H1 (cell line): ENCODE data around the gene SPANXA1. TPM values are rescaled to one million over a fixed set of nuclear protein-coding genes. Genes with fewer than 3 reads are reported as not detected.
"Not testable (repeated sequence)": the region's sequence is repeated elsewhere in the genome, so short reads cannot be mapped to it uniquely, and the experiment has no call there.

Experiments
- CTCF ChIA-PET: fragments of 300-600 bp; sonication (Branson Sonifier 250); formaldehyde crosslinking; loops from one replicate; lab custom pipeline; 2021; ENCODE audit not compliant: partially characterized antibody; lab: Charles Lee
- POLR2A ChIA-PET: fragments of 300-600 bp; sonication (Branson Sonifier 250); formaldehyde crosslinking; loops from one replicate; lab custom pipeline; 2021; ENCODE audit warnings: inconsistent platforms; ENCODE audit not compliant: partially characterized antibody; lab: Charles Lee
- DNase-seq, 2 experiments: peaks; one replicate each; pipeline versions ENCODE4 v3.0.0 to v3.0.0-alpha.2; 2010 to 2022; ENCODE audit warnings: low spot score in 2 of 2, low read depth in 1 of 2, mixed read lengths in 1 of 2
- FAIRE-seq: peaks from 2 replicates; lab custom pipeline; 2011; peaks lifted over from hg19 to GRCh38; lab: Jason Lieb, UNC
- H2AFZ ChIP-seq: 2 replicates; pipeline ENCODE4 v1.8.1; 2012; ENCODE audit warnings: low read length, inconsistent platforms
- H2AK5ac ChIP-seq: 2 replicates; pipeline ENCODE4 v1.6.1; 2013; ENCODE audit warnings: low read depth, low read length
- H2BK120ac ChIP-seq: replicated peaks from 2 replicates; pipeline ENCODE3; 2013; ENCODE audit warnings: low read depth, low read length, inconsistent platforms
- H2BK12ac ChIP-seq: 2 replicates; pipeline ENCODE4 v1.6.1; 2013; ENCODE audit warnings: low read depth, low read length
- H2BK15ac ChIP-seq: 2 replicates; pipeline ENCODE4 v1.6.1; 2013; ENCODE audit warnings: low read length
- H2BK20ac ChIP-seq: 2 replicates; pipeline ENCODE4 v1.6.1; 2013; ENCODE audit warnings: low read length
- H2BK5ac ChIP-seq: 2 replicates; pipeline ENCODE4 v1.6.1; 2013; ENCODE audit warnings: low read depth, low read length
- H3K14ac ChIP-seq: 2 replicates; pipeline ENCODE4 v1.6.1; 2013; ENCODE audit warnings: inconsistent platforms; ENCODE audit not compliant: insufficient read length
- H3K18ac ChIP-seq: 2 replicates; pipeline ENCODE4 v1.6.1; 2013; ENCODE audit warnings: low read length; ENCODE audit errors: extremely low read depth
- H3K23ac ChIP-seq: 2 replicates; pipeline ENCODE4 v1.6.1; 2013; ENCODE audit warnings: inconsistent platforms; ENCODE audit not compliant: insufficient read length
- H3K23me2 ChIP-seq: 2 replicates; pipeline ENCODE4 v1.6.1; 2013; ENCODE audit warnings: low read depth, low read length
- H3K27ac ChIP-seq: 2 replicates; pipeline ENCODE4 v1.6.1; 2011; ENCODE audit warnings: low read depth, low read length, inconsistent platforms
- H3K27me3 ChIP-seq, 4 experiments: replicated peaks in 1 of 4; 1 replicate in 1 of 4; 2 replicates in 3 of 4; pipeline versions ENCODE4 v1.6.1 to v1.8.1; 2011 to 2013; ENCODE audit warnings: low read length in 3 of 4, mild to moderate bottlenecking in 3 of 4, inconsistent platforms in 2 of 4, mixed read lengths in 2 of 4, moderate library complexity in 1 of 4; ENCODE audit not compliant: control insufficient read depth in 3 of 4, insufficient read depth in 3 of 4; ENCODE audit errors: extremely low read depth in 1 of 4
- H3K36me3 ChIP-seq, 4 experiments: 2 replicates each; pipeline versions ENCODE4 v1.6.1 to v1.8.1; 2011 to 2013; ENCODE audit warnings: mild to moderate bottlenecking in 4 of 4, low read length in 3 of 4, moderate library complexity in 2 of 4, control low read depth in 1 of 4, inconsistent platforms in 1 of 4; ENCODE audit not compliant: insufficient read depth in 4 of 4, control insufficient read depth in 2 of 4
- H3K4ac ChIP-seq: replicated peaks from 2 replicates; pipeline ENCODE3; 2013; ENCODE audit warnings: low read length, low read depth, mixed read lengths, inconsistent platforms; ENCODE audit not compliant: insufficient read length
- H3K4me1 ChIP-seq, 4 experiments: replicated peaks in 1 of 4; 1 replicate in 1 of 4; 2 replicates in 3 of 4; pipeline versions ENCODE4 v1.6.1 to v1.8.1; 2011 to 2013; ENCODE audit warnings: low read length in 3 of 4, inconsistent platforms in 2 of 4, mixed read lengths in 1 of 4; ENCODE audit not compliant: insufficient read depth in 4 of 4, control insufficient read depth in 3 of 4
- H3K4me2 ChIP-seq, 2 experiments: 2 replicates each; pipeline versions ENCODE4 v1.6.1 to v1.8.1; 2011 to 2013; ENCODE audit warnings: low read depth in 2 of 2, low read length in 2 of 2, control low read depth in 1 of 2, inconsistent platforms in 1 of 2, mild to moderate bottlenecking in 1 of 2; ENCODE audit not compliant: insufficient read depth in 1 of 2
- H3K4me3 ChIP-seq, 4 experiments: fragments of 200-600, 300-600 bp in 1 of 4; sonication (generic), shearing (Covaris generic), sonication (Bioruptor Twin) in 1 of 4; 2 replicates each; pipeline versions ENCODE4 v1.5.1 to v1.8.1; 2011 to 2016; ENCODE audit warnings: low read length in 4 of 4, low read depth in 3 of 4, control low read depth in 2 of 4, inconsistent platforms in 2 of 4, mild to moderate bottlenecking in 2 of 4, mixed read lengths in 1 of 4, moderate library complexity in 1 of 4; ENCODE audit not compliant: insufficient read depth in 2 of 4; ENCODE audit errors: extremely low read depth in 1 of 4
- H3K56ac ChIP-seq: replicated peaks from 2 replicates; pipeline ENCODE3; 2013; ENCODE audit warnings: low read depth, mild to moderate bottlenecking, mixed read lengths, low read length, inconsistent platforms; ENCODE audit not compliant: insufficient read length
- H3K79me1 ChIP-seq: 2 replicates; pipeline ENCODE4 v1.6.1; 2013; ENCODE audit warnings: low read depth, low read length, control low read depth
- H3K79me2 ChIP-seq, 2 experiments: 2 replicates each; pipeline versions ENCODE4 v1.6.1 to v1.8.1; 2012 to 2013; ENCODE audit warnings: low read length in 2 of 2, mild to moderate bottlenecking in 2 of 2, inconsistent platforms in 1 of 2; ENCODE audit not compliant: insufficient read depth in 2 of 2, control insufficient read depth in 1 of 2
- H3K9ac ChIP-seq, 4 experiments: replicated peaks in 1 of 4; 1 replicate in 1 of 4; 2 replicates in 3 of 4; pipeline versions ENCODE4 v1.6.1 to v1.8.1; 2011 to 2013; ENCODE audit warnings: low read depth in 3 of 4, low read length in 3 of 4, control low read depth in 2 of 4, mild to moderate bottlenecking in 2 of 4, moderate library complexity in 2 of 4, inconsistent platforms in 1 of 4; ENCODE audit errors: extremely low read depth in 1 of 4
- H3K9me3 ChIP-seq, 2 experiments: 2 replicates each; pipeline versions ENCODE4 v1.6.1 to v1.8.1; 2012 to 2013; ENCODE audit warnings: mild to moderate bottlenecking in 2 of 2, moderate library complexity in 2 of 2, control low read depth in 1 of 2, inconsistent platforms in 1 of 2, low read depth in 1 of 2, low read length in 1 of 2, mixed read lengths in 1 of 2; ENCODE audit not compliant: insufficient read depth in 2 of 2
- H4K20me1 ChIP-seq, 2 experiments: replicated peaks in 1 of 2; 2 replicates each; pipeline versions ENCODE3 to v1.8.1; 2011 to 2013; ENCODE audit warnings: inconsistent platforms in 2 of 2, low read length in 2 of 2, mild to moderate bottlenecking in 1 of 2; ENCODE audit not compliant: insufficient read depth in 2 of 2, control insufficient read depth in 1 of 2
- H4K5ac ChIP-seq: 2 replicates; pipeline ENCODE4 v1.6.1; 2013; ENCODE audit warnings: low read length, low read depth, mixed read lengths, inconsistent platforms; ENCODE audit not compliant: insufficient read length
- H4K8ac ChIP-seq: 2 replicates; pipeline ENCODE4 v1.8.0; 2013; ENCODE audit warnings: mild to moderate bottlenecking, moderate library complexity, low read length, inconsistent platforms; ENCODE audit not compliant: insufficient read depth; ENCODE audit errors: extremely low read depth
- H4K91ac ChIP-seq: replicated peaks from 2 replicates; pipeline ENCODE3; 2013; ENCODE audit warnings: low read length, mixed read lengths, inconsistent platforms; ENCODE audit not compliant: insufficient read length
- WGBS, 2 experiments: shearing (Covaris generic) in 1 of 2; methylation state at CpG; one replicate each; pipeline versions ENCODE4 v1.1.6 to v1.1.7; 2013 to 2015; ENCODE audit warnings: low lambda C conversion rate in 2 of 2, mixed read lengths in 2 of 2, inconsistent platforms in 1 of 2, low coverage in 1 of 2, missing lambda C conversion rate in 1 of 2; ENCODE audit not compliant: insufficient replicate concordance in 2 of 2, insufficient coverage in 1 of 2, insufficient read length in 1 of 2; ENCODE audit errors: extremely low coverage in 1 of 2, missing lambda C conversion rate in 1 of 2; 5-methylcytosine and 5-hydroxymethylcytosine counted together
- long read RNA-seq, 2 experiments: library from RNA in 1 of 2; library from capped mRNA in 1 of 2; stranded (forward); transcript quantifications; one replicate each; pipeline ENCODE4 v2.0.0, GENCODE V29; 2021; ENCODE audit warnings: inconsistent platforms in 1 of 2
- polyA minus RNA-seq, 3 experiments: library from RNA; depleted of rRNA, polyadenylated mRNA; stranded (reverse); fragments of >200 nt; gene quantifications; 1 replicate in 2 of 3; 2 replicates in 1 of 3; pipeline ENCODE4 v1.2.3, GENCODE V29; 2011
- polyA plus RNA-seq, 7 experiments: library from polyadenylated mRNA; depleted of rRNA in 3 of 7; stranded (reverse) in 5 of 7; unstranded in 2 of 7; fragments of >200 nt in 5 of 7; fragments of 200-250 nt in 2 of 7; gene quantifications; 1 replicate in 5 of 7; 2 replicates in 1 of 7; 4 replicates in 1 of 7; pipeline versions ENCODE4 v1.2.1 to v1.2.3, GENCODE V29; 2011 to 2013; ENCODE audit warnings: missing spikeins in 2 of 7, mixed read lengths in 2 of 7
- total RNA-seq: library from RNA; stranded (reverse); fragmentation: NEBNext Ultra II Directional; extraction: Animal tissue kit (Norgen Biotek cat#: 25700); gene quantifications from 2 replicates; pipeline ENCODE4 v1.2.1, GENCODE V29; 2021

SPANXA1 gene, protein sequence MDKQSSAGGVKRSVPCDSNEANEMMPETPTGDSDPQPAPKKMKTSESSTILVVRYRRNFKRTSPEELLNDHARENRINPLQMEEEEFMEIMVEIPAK
- total RNA-seq, result not detected in 2 replicates
- not detected in 2 replicates for polyA plus RNA-seq (2011; rRNA removed)
- not detected for polyA plus RNA-seq (2011; cell fraction: cytosol; rRNA removed)
- not detected for polyA plus RNA-seq (2011; cell fraction: nucleus; rRNA removed)
- not detected in 4 replicates for polyA plus RNA-seq (2012, experiment 1 of 2)
- not detected for polyA plus RNA-seq (2012, experiment 2 of 2)
- 0.20 TPM for polyA plus RNA-seq (2013, experiment 1 of 2)
- 0.22 TPM for polyA plus RNA-seq (2013, experiment 2 of 2)
- not detected in 2 replicates for polyA minus RNA-seq (2011; rRNA and poly(A)+ RNA removed)
- polyA minus RNA-seq (2011; cell fraction: cytosol; rRNA and poly(A)+ RNA removed), result not detected
- not detected for polyA minus RNA-seq (2011; cell fraction: nucleus; rRNA and poly(A)+ RNA removed)
- long read RNA-seq, experiment 1, result 0 reads
- long read RNA-seq, experiment 2, result 0 reads

DNA sequence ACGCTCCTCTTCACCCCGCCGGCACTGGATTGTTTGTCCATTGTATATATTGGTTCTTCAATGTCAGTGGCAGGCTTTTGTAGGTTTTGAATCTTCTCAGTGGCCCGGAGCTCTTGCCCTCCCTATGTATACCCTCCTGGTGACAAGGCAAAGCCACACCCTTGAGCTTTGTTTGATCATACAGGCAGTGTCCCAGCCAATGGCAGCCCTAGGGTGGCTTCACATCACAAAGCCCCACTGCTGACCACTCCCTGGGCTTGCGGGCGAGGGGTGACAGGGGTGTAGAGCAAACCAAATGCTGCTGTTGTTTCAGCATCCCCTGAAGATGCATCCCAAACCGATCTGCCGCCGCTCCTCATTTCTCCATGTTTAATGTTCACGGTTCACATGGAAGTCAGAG is at the start of gene SPANXA1:
TSS of gene SPANXA1 (minus strand) at position 101 of the 400 bp plus-strand sequence. CDS start at position 41, 60 bp downstream.
- H3K4ac ChIP-seq, H3K27ac ChIP-seq, H3K23me2 ChIP-seq, H4K91ac ChIP-seq, H3K14ac ChIP-seq, H2BK15ac ChIP-seq, H3K4me2 ChIP-seq, POLR2A ChIA-PET, H3K79me1 ChIP-seq, H2BK120ac ChIP-seq, H3K4me1 ChIP-seq, H3K56ac ChIP-seq, H2BK5ac ChIP-seq, H3K27me3 ChIP-seq, H3K79me2 ChIP-seq, H4K5ac ChIP-seq, H4K20me1 ChIP-seq, H2BK20ac ChIP-seq, H2BK12ac ChIP-seq, DNase-seq, H3K9me3 ChIP-seq, H3K36me3 ChIP-seq, H3K4me3 ChIP-seq, CTCF ChIA-PET, H2AK5ac ChIP-seq, H2AFZ ChIP-seq, H3K18ac ChIP-seq, H3K9ac ChIP-seq, FAIRE-seq, H4K8ac ChIP-seq, H3K23ac ChIP-seq: not testable (repeated sequence)
- WGBS, 2 experiments, result no CpG with 5 or more reads among the region's 10 CpGs
